OCI-LY3 (cell line): ENCODE results near the gene EPS8L1.
A peak's percentile ranks its signal among the peaks of the same experiment; 100 is the strongest.

Source experiments
- H2AFZ ChIP-seq: fragments of 200-600, 300-600 bp; shearing (Covaris generic); 2 replicates; pipeline ENCODE4 v1.6.0; 2014; ENCODE audit warnings: antibody characterized with exemption, low read depth, low read length
- H3K27ac ChIP-seq: fragments of 200-600, 300-600 bp; sonication (generic); 2 replicates; pipeline ENCODE4 v1.5.1; 2014; ENCODE audit warnings: mild to moderate bottlenecking, low read length, moderate library complexity, mixed read lengths
- H3K27me3 ChIP-seq: fragments of 200-600, 300-600 bp; sonication (generic); 2 replicates; pipeline ENCODE4 v1.6.1; 2014; ENCODE audit warnings: low read depth, low read length, mixed read lengths
- H3K36me3 ChIP-seq: fragments of 200-600, 300-600 bp; sonication (generic); replicated peaks from 2 replicates; pipeline ENCODE3; 2014; ENCODE audit warnings: low read depth, low read length, mixed read lengths
- H3K4me1 ChIP-seq: fragments of 300-600, 200-600 bp; sonication (generic); 2 replicates; pipeline ENCODE4 v1.6.1; 2014; ENCODE audit warnings: low read length, mixed read lengths
- H3K4me2 ChIP-seq: fragments of 200-600, 300-600 bp; sonication (generic); 2 replicates; pipeline ENCODE4 v1.6.1; 2014; ENCODE audit warnings: low read length, mixed read lengths
- H3K4me3 ChIP-seq: fragments of 300-600, 200-600 bp; sonication (generic); 2 replicates; pipeline ENCODE4 v1.5.1; 2014; ENCODE audit warnings: antibody characterized with exemption, mild to moderate bottlenecking, low read length, moderate library complexity
- H3K79me2 ChIP-seq: fragments of 300-600, 200-600 bp; shearing (Covaris generic); 2 replicates; pipeline ENCODE4 v1.6.1; 2014; ENCODE audit warnings: mild to moderate bottlenecking, low read length, mixed read lengths
- H3K9ac ChIP-seq: fragments of 300-600, 200-600 bp; shearing (Covaris generic); 2 replicates; pipeline ENCODE4 v1.6.0; 2014; ENCODE audit warnings: mild to moderate bottlenecking, low read length, moderate library complexity
- H3K9me3 ChIP-seq: fragments of 200-600, 300-600 bp; shearing (Covaris generic); 2 replicates; pipeline ENCODE4 v1.6.1; 2014; ENCODE audit warnings: low read length, mixed read lengths; ENCODE audit not compliant: insufficient read depth
- H4K20me1 ChIP-seq: fragments of 200-600, 300-600 bp; sonication (generic); 2 replicates; pipeline ENCODE4 v1.6.1; 2016; ENCODE audit warnings: low read length, mixed read lengths; ENCODE audit not compliant: insufficient read depth
- EZH2phosphoT487 ChIP-seq: fragments of 200-600 bp; shearing (Covaris generic); IDR thresholded peaks from 2 replicates; pipeline ENCODE4 v1.6.1; 2018; ENCODE audit warnings: antibody characterized with exemption, mixed run types, low read depth
- TF ChIP-seq, protein P1 (sequence below): fragments of 200-600, 300-600 bp; sonication (generic); IDR thresholded peaks from 2 replicates; pipeline ENCODE4 v1.5.1; 2014; ENCODE audit warnings: antibody characterized with exemption, low read length, low read depth

Gene EPS8L1

DNA sequence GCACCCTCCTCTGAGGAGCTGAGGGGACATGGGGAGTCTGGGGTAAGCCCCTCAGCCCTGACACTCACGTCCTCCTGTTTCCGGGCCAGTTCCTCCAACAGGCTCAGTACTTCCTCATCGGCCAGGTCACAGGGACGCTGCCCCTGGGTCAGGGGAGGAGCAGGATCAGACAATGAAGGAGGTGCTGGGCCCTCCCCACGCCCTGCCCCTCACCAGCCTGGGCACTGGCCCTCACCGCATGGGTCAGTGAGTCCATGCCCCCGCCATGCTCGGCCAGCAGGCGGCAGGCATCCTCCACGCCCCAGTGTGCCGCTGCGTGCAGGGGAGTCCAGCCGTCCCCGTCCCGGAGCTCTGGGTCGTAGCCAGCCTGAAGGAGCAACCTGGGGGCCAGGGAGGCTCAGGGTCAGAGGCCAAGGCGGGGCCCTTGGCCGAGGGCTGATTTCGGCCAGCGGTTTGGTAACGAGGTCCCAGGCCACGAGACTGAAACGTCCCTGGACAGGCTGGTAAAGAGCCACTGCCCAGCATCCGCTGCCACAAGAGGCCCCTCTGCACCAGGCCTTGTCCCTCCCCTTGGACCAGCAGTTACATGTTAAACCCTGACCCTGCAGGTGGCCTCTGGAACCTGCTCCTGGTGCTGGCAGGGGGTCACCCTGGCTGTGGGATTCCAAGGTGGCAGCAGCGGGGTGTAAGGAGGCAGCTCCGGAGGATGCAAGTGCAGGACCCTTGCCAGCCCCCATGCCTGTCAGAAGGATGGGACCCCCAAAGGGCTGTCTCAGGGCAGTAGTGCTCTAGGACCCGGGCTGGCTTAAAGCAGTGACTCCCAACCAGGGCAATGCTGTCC lies 23.3 kb downstream of the EPS8L1 start:
- Histone ChIP-seq H3K4me1 (no peaks in the 10 kb centered on the region), H4K20me1 (peaks cover 6% of the 10 kb centered on the region), H2AFZ (no peak overlapping the region), H3K79me2 (no peaks in the 10 kb centered on the region), H3K9ac (no peak overlapping the region), H3K9me3 (no peaks in the 10 kb centered on the region), H3K4me3 (no peak overlapping the region), H3K27ac (no peak overlapping the region), H3K27me3 (no peaks in the 10 kb centered on the region), H3K36me3 (peaks cover 19% of the 10 kb centered on the region), H3K4me2 (no peak overlapping the region)
- no peak for TF ChIP-seq EZH2phosphoT487
- TF ChIP-seq, protein P1, sequence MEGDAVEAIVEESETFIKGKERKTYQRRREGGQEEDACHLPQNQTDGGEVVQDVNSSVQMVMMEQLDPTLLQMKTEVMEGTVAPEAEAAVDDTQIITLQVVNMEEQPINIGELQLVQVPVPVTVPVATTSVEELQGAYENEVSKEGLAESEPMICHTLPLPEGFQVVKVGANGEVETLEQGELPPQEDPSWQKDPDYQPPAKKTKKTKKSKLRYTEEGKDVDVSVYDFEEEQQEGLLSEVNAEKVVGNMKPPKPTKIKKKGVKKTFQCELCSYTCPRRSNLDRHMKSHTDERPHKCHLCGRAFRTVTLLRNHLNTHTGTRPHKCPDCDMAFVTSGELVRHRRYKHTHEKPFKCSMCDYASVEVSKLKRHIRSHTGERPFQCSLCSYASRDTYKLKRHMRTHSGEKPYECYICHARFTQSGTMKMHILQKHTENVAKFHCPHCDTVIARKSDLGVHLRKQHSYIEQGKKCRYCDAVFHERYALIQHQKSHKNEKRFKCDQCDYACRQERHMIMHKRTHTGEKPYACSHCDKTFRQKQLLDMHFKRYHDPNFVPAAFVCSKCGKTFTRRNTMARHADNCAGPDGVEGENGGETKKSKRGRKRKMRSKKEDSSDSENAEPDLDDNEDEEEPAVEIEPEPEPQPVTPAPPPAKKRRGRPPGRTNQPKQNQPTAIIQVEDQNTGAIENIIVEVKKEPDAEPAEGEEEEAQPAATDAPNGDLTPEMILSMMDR, result no peak

DNA sequence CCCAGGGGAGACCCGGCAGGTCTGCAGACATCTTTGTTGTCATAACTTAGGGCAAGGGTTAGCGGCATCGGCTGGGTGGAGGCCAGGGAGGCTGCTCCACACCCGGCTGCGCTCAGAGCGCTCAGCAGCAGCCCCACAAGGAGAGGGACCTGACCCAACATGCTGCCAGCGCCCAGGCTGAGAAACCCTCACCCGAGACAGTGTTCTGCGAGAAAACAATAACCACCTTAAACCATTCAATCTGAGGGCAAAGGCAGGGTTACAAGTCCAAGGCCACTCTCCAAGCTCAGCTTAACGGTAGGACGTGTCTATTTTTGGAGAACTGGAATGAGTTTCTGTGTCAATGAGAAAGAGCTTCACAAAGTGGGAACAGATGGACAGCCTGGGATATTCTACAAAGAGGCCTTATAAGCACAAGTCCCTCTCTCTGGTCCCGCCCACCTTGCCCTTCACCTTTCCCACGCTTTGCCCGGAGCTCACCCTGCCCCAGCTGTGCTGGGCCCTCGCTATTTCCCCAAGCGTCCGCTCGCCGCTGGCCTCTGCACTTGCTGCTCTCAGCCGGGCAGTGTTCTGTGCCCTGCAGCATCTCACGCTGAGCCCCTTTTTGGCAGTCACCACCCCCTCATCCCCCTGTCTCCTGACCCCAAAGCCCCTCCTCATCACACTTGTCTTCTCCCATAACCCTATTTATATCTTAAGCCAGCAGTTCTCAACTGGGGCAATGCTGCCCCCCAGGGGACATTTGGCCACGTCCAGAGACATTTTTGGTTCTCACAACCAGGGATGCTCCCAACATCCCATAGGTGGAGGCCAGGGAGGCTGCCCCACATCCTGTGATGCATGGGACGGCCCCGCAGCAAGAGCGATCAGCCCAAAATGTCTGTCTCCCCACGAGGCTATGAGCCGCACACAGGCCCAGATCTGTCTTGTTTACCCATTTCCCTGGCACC lies 24.2 kb downstream of the EPS8L1 start:
- no peak overlapping the region for H3K4me3 ChIP-seq

DNA sequence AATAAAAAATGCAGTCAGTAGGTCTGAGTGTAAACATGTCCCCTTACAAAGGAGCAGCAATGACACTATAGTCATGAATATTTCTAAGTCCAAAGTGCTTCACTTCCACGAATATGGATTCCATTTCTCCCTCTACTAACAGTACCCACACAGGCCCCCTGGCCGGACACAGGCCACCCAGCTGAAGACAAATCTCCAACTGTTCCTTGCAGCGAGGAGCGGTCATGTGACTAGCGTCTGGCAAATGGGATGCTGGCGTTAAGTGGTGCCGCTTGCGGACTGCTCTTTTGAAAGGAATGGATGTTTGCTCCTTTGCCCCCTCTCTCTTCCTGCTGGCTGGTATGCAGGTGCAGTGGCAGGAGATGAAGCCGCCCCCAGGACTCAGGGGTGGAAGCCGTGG lies 25.6 kb downstream of the EPS8L1 start:
- Histone ChIP-seq H2AFZ (no peak overlapping the region), H3K4me2 (no peak overlapping the region), H3K79me2 (no peaks in the 10 kb centered on the region), H3K27me3 (no peaks in the 10 kb centered on the region), H3K27ac (no peak overlapping the region), H3K4me1 (no peaks in the 10 kb centered on the region), H3K36me3 (peaks cover 13% of the 10 kb centered on the region), H3K9me3 (no peaks in the 10 kb centered on the region), H3K9ac (no peak overlapping the region), H4K20me1 (peaks cover 6% of the 10 kb centered on the region), H3K4me3 (no peak overlapping the region)
- TF ChIP-seq EZH2phosphoT487, result no peak
- TF ChIP-seq, protein P1, result no peak

More for the DNA sequence above, 24.2 kb downstream of the EPS8L1 start:
- no peaks in the 10 kb centered on the region for H3K79me2 ChIP-seq
- TF ChIP-seq, protein P1, result peak; percentile 24; the same call in 1 of the 2 replicates
- TF ChIP-seq EZH2phosphoT487, result no peak
- H2AFZ ChIP-seq, result no peak overlapping the region
- no peak overlapping the region for H3K4me2 ChIP-seq
- no peaks in the 10 kb centered on the region for H3K4me1 ChIP-seq
- H3K27ac ChIP-seq, result no peak overlapping the region
- peaks cover 6% of the 10 kb centered on the region for H4K20me1 ChIP-seq
- peaks cover 14% of the 10 kb centered on the region for H3K36me3 ChIP-seq
- H3K9me3 ChIP-seq, result no peaks in the 10 kb centered on the region
- H3K27me3 ChIP-seq, result no peaks in the 10 kb centered on the region
- H3K9ac ChIP-seq, result no peak overlapping the region

DNA sequence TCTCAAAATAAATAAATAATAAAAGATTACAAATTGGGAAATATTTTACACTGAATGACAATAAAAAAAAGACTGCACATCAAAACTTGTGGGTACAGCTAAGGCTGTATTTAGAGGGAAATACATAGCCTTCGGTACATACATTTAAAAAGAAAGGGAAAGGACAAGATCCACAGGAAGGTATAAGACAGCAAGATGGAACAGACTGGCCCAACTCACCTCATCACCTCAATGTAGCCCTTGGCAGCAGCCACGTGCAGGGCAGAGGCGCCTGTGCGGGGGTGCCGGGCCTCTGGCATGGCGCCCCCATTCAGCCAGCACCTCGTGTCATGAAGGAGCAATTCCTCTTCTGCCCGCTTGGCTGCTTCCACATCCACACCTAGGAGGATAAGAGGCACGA lies 27.5 kb downstream of the EPS8L1 start:
- H4K20me1 ChIP-seq, result peaks cover 9% of the 10 kb centered on the region
- TF ChIP-seq, protein P1, result no peak
- TF ChIP-seq EZH2phosphoT487, result no peak
- H3K9me3 ChIP-seq, result no peaks in the 10 kb centered on the region
- no peaks in the 10 kb centered on the region for H3K4me1 ChIP-seq
- H3K9ac ChIP-seq, result no peak overlapping the region
- no peaks in the 10 kb centered on the region for H3K79me2 ChIP-seq
- no peak overlapping the region for H3K4me3 ChIP-seq
- no peaks in the 10 kb centered on the region for H3K27me3 ChIP-seq
- no peak overlapping the region for H3K4me2 ChIP-seq
- no peak overlapping the region for H3K27ac ChIP-seq
- peaks cover 13% of the 10 kb centered on the region for H3K36me3 ChIP-seq
- no peak overlapping the region for H2AFZ ChIP-seq
